GM18868 (cell line): Measurements from ENCODE around the gene ATG14.
"Not testable (repeated sequence)": the region's sequence is repeated elsewhere in the genome, so short reads cannot be mapped to it uniquely, and the experiment has no call there.

Experiments
- ATAC-seq: cut with Tn5 transposase; IDR thresholded peaks from one replicate; pipeline ENCODE4 v1.9.1; 2021; ENCODE audit warnings: mild to moderate bottlenecking, moderate library complexity; ENCODE audit not compliant: unreplicated experiment

Gene ATG14

DNA sequence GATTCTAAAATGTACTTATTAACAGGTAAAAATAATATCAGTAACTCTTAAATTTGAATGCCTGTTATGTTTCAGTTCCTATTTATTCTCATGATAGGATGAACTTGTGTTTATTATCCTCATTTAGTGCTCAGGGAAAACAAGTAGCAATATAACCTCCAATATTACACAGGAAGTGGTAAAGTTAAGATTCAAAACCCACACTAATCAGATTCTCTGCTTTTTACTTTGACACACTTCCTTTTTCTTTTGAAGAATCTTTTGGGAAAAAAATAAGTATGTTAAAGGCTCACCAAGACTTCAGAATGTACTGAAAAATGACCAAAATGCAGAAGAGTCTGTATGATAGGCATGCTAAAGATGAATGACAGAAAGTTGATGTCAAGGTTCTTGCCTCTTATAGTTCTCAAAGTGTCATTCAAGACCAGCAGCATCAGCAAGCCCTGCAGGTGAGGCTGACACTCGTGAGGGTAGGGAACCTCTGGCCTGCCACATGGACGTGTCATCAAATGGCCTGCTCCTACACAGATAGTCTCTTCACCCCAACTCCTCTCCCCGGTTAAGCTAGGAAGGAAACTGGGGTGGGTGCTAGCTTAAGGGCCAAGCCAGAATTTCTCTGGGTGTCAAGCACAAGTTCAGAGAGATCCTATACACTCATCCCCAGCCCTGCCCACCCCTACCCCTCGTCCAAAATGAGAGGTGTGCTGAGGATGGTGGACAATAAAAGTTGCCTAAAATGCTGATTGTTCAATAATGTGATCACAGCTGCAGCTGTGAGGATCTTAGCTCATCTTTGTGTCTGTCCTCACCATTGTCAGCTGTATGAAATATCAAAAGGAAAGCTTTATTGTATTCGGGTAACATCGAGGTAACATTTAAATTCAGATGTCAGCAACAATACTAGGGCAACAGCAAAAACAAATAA lies 22.5 kb upstream of the ATG14 start:
- ATAC-seq = no peak

DNA sequence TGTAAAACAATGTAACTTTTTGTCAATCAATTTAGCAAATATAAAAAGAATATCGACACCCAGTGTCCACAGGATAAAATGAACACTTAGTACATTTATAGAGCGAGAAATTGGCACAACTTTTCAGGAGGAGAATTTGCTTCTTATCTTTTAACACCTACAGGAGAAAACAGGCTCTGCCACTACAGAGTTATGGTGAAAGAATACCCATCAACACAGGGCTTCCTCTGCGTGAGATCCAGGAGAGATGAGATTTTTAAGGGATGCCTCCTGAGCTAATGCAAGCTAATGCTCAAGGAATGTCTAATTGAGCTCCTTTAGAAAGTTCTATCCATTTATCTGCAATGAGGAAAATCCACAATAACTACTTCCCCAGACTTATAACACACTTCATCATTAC lies 21.0 kb upstream of the ATG14 start:
- ATAC-seq = no peak

GRCh38 chr14:55430024-55430690 lies 18.5 kb upstream of the ATG14 start:
- ATAC-seq = peak; percentile 85

DNA sequence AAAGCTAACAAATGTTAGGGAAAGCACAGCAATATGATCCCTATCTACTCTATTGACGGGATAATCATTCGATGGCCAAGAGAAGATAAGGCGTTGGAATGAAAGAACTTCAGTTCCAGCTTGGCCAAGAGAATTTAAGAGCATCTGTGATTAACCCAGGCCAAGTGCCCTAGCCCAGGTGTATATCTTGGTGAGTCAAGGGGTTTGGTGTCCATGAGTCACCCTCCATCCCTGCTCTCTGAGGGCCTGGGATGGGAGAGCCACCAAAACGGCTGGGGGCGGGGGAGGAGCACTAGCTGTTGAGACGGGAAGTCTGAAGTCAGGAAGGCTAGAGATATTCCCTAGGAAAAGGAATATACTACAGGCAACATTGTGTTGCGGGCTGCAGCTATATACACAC lies 15.8 kb upstream of the ATG14 start:
- ATAC-seq = no peak

DNA sequence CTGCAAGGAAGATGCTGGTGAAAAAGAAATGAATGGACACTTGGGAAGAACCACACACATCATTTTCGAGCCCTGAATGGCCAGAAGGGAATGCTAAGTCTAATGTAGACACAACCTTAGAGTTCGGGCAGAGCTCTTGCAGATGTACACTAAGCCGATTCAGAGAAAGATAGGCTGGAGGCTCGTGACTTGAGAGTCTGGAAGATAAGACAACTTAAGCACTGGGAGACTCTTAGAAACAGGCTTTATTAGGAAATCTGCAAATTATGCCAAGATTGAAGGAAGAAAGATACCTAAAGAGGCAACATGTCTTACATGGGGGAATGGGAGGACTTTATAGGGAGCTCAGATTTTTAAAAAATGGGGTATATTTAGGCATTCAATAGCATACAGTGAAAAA lies 15.3 kb upstream of the ATG14 start:
- ATAC-seq = no peak

GRCh38 chr14:55425091-55425490 lies 13.5 kb upstream of the ATG14 start:
- ATAC-seq = no peak

DNA sequence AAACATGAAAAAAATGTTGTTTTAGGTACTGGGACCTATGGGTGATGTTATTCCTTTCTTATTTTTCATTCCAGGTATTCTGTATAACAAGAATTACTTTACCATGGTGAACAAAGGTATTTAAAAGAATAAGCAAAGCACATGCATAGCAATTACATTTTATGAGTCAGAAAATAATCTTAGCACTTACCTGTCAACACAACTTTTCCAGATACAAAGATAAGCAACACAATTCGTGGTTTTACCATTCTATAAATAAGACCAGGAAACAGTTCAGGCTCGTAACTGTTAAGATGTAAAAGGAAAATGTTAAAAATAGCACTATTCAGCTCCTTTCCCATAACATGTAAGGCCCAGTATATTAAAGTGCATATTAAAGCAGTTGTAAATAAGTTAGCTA lies 12.3 kb upstream of the ATG14 start:
- no peak for ATAC-seq

DNA sequence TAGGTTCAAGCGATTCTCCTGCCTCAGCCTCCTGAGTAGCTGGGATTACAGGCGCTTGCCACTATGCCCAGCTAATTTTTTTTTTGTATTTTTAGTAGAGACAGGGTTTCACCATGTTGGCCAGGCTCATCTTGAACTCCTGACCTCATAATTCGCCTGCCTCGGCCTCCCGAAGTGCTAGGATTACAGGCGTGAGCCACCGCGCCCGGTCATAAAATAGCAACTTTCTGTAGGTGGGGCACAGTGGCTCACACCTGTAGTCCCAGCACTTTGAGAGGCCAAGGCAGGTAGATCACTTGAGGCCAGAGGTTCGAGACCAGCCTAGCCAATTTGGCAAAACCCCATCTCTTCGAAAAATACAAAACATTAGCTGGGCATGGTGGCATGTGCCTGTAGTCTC lies 10.7 kb upstream of the ATG14 start:
- not testable (repeated sequence) for ATAC-seq

- ATAC-seq = no peak
These were observed 8.0 kb upstream of the ATG14 start for GRCh38 chr14:55419663-55420062.

DNA sequence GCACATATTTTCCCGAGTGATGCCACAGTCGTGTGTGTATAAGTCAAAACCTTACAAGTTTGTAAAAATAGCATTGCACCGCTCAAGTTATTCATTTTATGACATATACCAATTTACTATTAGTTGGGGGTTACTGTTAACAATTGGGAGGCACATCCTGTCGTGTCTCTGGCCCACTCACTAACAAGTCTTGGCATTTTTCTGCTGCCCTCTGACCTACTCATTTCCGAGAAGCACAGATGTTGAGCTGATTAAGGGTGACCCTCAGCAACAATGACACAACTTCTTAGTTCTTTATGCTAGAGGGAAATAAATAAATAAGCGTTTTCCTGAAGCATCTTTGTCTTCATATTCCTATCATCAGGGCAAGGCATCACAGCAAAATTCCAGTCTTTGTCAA lies 6.8 kb upstream of the ATG14 start:
- no peak for ATAC-seq

GRCh38 chr14:55417955-55418354 lies 6.3 kb upstream of the ATG14 start:
- ATAC-seq = no peak

DNA sequence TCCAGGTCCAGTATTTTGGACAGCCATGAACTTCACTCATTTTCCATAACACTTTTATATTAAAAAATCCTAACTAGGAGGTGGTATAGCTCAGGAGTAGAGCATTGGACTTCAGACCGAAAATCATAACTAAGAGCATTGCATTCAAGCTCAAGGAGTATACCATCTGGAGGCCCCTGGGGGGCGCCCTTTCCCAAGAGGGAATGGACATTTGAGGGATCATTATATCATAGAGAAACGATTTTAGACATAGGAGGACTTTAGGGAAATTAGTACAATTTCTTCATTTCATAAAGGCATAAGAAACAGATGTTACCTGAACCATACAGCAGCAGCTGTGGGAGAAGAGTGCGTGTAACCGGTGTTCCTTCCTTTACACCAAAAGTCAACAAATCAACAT lies 5.2 kb upstream of the ATG14 start:
- no peak for ATAC-seq

DNA sequence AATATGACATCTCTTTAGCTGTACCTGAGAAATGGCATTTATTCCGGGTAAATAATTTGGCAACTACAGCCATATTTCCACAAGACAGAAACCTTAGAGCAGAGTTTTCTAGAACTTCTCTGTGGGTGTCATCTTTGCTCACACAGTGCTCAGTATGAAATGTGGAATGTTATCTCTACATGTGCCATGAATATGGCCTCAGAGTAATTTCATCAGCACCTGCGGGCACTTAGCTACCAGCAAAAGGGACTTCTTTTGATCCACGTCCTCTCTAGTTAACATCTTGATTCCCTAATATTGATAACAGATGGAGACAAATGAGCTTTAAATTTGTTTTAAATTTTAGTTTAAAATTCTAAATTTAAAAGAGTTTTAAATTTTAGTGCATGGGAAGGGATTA lies 2.9 kb upstream of the ATG14 start:
- no peak for ATAC-seq

DNA sequence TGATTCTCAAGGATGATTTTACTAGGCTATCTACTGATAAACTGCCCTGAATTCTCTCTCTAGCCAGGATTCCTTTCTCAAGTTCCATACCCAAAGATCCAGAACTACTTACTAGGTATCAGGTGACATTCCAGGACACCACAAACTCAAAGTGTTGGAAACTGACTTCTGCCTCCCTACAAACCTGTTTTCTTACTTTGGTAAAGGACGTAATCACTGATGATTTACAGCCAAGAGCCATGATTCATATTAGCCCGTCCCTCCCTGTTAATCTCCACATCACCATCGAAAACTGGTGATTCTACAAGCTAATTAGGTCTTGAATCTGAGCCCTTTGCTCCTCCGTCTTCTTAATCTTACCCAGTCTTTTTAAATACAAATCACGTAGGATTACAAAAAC lies 1.0 kb upstream of the ATG14 start:
- ATAC-seq = no peak

DNA sequence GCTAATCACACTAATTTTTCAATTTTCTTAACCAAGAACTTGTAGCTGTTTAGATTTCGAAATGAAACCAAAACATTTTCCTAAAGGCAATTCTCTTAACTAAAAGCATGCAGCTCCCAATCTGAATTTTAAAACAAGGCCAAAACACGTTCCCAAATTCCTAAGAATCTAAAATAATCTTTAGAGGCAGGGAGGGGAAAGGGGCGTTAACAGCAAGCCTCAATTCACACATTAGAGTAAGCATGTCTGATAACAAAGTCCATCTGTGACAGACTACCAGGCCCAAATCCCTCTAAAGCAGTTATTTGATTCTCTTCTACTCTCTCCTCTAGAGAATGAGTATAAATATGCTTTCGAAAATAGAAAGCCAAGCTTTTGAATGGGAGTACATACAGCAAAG lies 754 bp downstream of the ATG14 start:
- no peak for ATAC-seq

GRCh38 chr14:55404173-55404854 lies 7.3 kb downstream of the ATG14 start:
- ATAC-seq = no peak

DNA sequence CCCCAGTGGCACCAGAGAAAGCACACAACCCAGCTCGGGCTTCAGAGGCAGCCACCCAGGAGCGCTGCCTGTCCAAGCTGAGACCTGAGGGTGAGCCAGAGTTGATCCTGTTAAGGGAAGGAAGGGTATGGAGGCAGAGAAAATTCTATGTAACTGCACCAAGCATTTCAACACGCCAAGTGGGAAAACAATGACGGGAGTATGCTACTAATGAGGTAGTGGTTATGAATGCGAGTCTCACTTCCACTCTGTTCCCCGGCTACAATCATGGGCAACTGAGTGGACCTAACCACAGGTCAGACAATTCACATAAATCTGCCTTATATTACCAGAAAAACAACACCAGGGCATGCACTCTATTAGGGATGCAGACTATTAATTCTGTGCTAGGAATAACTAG lies 9.9 kb downstream of the ATG14 start:
- no peak for ATAC-seq

DNA sequence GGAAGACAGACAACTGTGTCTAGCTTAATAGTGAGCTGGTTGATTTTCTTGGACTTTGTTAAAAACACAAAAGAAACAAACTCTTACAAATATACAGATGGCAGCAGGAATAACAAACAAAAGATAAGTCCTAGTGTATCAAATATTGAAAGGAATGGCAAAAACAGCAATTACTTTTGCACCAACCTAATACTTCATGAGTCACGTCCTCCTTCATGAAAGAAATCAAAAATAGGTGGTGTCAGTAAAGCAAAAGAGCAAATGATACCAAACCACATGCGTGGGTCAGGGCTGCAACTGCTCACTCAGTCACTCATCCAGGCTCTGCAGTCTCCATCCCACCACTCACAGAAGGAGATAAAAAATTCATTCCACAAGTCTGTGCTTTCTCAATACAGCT lies 11.8 kb downstream of the ATG14 start:
- no peak for ATAC-seq

DNA sequence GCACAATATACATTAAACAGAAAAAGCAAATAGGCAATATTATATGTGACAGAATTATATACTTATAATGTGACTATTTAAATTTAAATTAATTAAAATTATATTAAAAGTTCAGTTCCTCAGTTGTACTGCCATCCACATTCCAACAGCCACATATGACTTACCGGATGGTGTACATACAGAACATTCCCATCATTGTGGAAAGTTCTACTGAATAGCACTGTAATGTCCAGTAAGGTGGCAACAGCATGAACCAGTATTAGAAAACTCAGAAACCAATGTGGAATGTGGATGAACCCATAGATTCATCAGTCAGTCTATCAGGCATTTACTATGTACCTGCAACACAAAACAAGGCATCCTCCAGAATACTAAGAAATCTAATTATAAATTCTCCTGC lies 12.4 kb downstream of the ATG14 start:
- no peak for ATAC-seq

DNA sequence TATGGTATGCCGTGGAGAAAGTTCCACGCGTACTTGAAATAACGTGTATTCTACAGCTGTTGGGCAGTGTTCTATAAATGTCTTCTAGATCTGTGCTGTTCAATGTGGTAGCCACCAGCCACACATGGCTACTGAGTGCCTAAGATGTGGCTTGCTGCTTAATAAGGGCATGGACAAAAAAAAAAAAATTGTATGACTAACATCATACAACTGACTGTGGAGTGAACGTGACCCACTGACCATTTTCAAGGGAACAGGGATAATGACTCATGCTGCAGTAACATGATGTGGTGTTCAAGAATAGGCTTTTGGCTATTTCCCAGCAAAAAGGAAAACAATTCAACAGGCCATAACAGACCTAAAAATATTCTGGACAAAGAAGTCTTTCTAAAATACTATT lies 13.0 kb downstream of the ATG14 start:
- ATAC-seq = no peak

- ATAC-seq = no peak
These were observed 22.3 kb downstream of the ATG14 start for GRCh38 chr14:55389330-55389729.

DNA sequence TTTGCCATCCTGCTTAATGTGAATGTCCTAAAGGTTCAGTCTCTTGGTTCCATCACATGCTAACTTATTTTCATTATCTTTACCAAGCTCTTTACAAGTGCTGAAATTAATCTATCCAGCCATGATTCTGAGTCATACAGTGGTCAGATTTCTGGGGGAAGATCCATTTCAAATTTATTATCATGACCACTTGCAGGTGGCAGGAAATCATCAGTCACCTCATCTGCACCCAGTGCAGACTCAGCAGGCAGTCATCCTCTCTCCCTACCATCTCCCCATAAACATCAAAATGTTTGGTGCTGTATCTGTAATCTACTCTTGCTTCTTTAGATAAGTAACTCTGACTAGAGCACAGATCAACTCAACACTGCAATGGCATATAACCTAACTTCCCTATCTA lies 23.5 kb downstream of the ATG14 start:
- no peak for ATAC-seq
